Stimulated activated CD8-positive, alpha-beta memory T cell treated with anti-CD3 and anti-CD28 coated beads, Interleukin-12 subunit alpha, Interleukin-12 subunit beta, amount 100 ng/mL, for 24 hours (primary cell): Measurements from ENCODE around the gene STMN3.
"Not testable (repeated sequence)": the region's sequence is repeated elsewhere in the genome, so short reads cannot be mapped to it uniquely, and the experiment has no call there.

ENCODE experiments used
- DNase-seq: peaks from one replicate; pipeline ENCODE4 v3.0.0-alpha.2; 2020; ENCODE audit errors: extremely low read depth

The STMN3 gene

GRCh38 chr20:63678667-63679465, 25.6 kb upstream of the STMN3 start:
- no peak for DNase-seq

- no peak for DNase-seq
These were observed 24.8 kb upstream of the STMN3 start for GRCh38 chr20:63678071-63678470.

GRCh38 chr20:63675681-63676368, 22.6 kb upstream of the STMN3 start:
- no peak for DNase-seq

- DNase-seq = no peak
These were observed 20.7 kb upstream of the STMN3 start for GRCh38 chr20:63673951-63674350.

GRCh38 chr20:63672666-63673065, 19.4 kb upstream of the STMN3 start:
- no peak for DNase-seq

- DNase-seq = not testable (repeated sequence)
These were observed 18.5 kb upstream of the STMN3 start for GRCh38 chr20:63671695-63672094.

GRCh38 chr20:63668351-63668750, 15.1 kb upstream of the STMN3 start:
- DNase-seq = no peak

GRCh38 chr20:63667858-63668257, 14.6 kb upstream of the STMN3 start:
- no peak for DNase-seq

GRCh38 chr20:63665708-63666107, 12.5 kb upstream of the STMN3 start:
- no peak for DNase-seq

- no peak for DNase-seq
These were observed 11.8 kb upstream of the STMN3 start for GRCh38 chr20:63664861-63665594.

GRCh38 chr20:63664143-63664851, 11.1 kb upstream of the STMN3 start:
- DNase-seq = no peak

- DNase-seq = no peak
These were observed 10.3 kb upstream of the STMN3 start for GRCh38 chr20:63663332-63664066.

GRCh38 chr20:63662813-63663189, 9.6 kb upstream of the STMN3 start:
- no peak for DNase-seq

GRCh38 chr20:63661959-63662812, 9.0 kb upstream of the STMN3 start:
- no peak for DNase-seq

- DNase-seq = no peak
These were observed 7.9 kb upstream of the STMN3 start for GRCh38 chr20:63661108-63661507.

GRCh38 chr20:63660622-63661021, 7.4 kb upstream of the STMN3 start:
- no peak for DNase-seq

- DNase-seq = not testable (repeated sequence)
These were observed 7.0 kb upstream of the STMN3 start for GRCh38 chr20:63660174-63660573.

GRCh38 chr20:63659370-63659769, 6.1 kb upstream of the STMN3 start:
- no peak for DNase-seq

GRCh38 chr20:63658749-63659187, 5.5 kb upstream of the STMN3 start:
- no peak for DNase-seq
